ENCODE measurements around the gene CDKN1C.

CDKN1C gene

GRCh38 chr11:2915473-2915872 lies 29.9 kb upstream of the CDKN1C start:
- Histone ChIP-seq H3K4me1 (ENCODE audit: control insufficient read depth, insufficient read depth, low read length) (peaks cover 5% of the 10 kb centered on the region), H3K4me3 (ENCODE audit: insufficient read depth, low read depth, low read length) (no peak overlapping the region), H3K36me3 (ENCODE audit: control insufficient read depth, insufficient read depth, low read length) (no peaks in the 10 kb centered on the region), H3K27ac (ENCODE audit: insufficient read depth, low read depth, low read length, poor library complexity, severe bottlenecking) (no peak overlapping the region), H3K27me3 (ENCODE audit: control insufficient read depth, insufficient read depth, low read length, poor library complexity, severe bottlenecking) (no peaks in the 10 kb centered on the region), H3K9me3 (ENCODE audit: control insufficient read depth, low read length) (no peaks in the 10 kb centered on the region)
- WGBS, 2 experiments, result 87 to 91% methylated on average over 11 of the region's 11 CpGs

GRCh38 chr11:2914455-2915195 lies 29.1 kb upstream of the CDKN1C start:
- H3K27ac ChIP-seq (ENCODE audit: insufficient read depth, low read depth, low read length, poor library complexity, severe bottlenecking), result no peak overlapping the region
- H3K4me1 ChIP-seq (ENCODE audit: control insufficient read depth, insufficient read depth, low read length), result peaks cover 5% of the 10 kb centered on the region
- H3K27me3 ChIP-seq (ENCODE audit: control insufficient read depth, insufficient read depth, low read length, poor library complexity, severe bottlenecking), result peaks cover 3% of the 10 kb centered on the region
- no peaks in the 10 kb centered on the region for H3K9me3 ChIP-seq (ENCODE audit: control insufficient read depth, low read length)
- no peaks in the 10 kb centered on the region for H3K36me3 ChIP-seq (ENCODE audit: control insufficient read depth, insufficient read depth, low read length)
- 90 to 92% methylated on average over 18 of the region's 18 CpGs for WGBS, 2 experiments
- no peak overlapping the region for H3K4me3 ChIP-seq (ENCODE audit: insufficient read depth, low read depth, low read length)

GRCh38 chr11:2913776-2914175 lies 28.2 kb upstream of the CDKN1C start:
- H3K27me3 ChIP-seq (ENCODE audit: control insufficient read depth, insufficient read depth, low read length, poor library complexity, severe bottlenecking), result peaks cover 12% of the 10 kb centered on the region
- WGBS, 2 experiments, result 89 to 90% methylated on average over 9 of the region's 9 CpGs
- no peak overlapping the region for H3K27ac ChIP-seq (ENCODE audit: insufficient read depth, low read depth, low read length, poor library complexity, severe bottlenecking)
- no peaks in the 10 kb centered on the region for H3K9me3 ChIP-seq (ENCODE audit: control insufficient read depth, low read length)
- H3K4me3 ChIP-seq (ENCODE audit: insufficient read depth, low read depth, low read length), result no peak overlapping the region
- no peaks in the 10 kb centered on the region for H3K36me3 ChIP-seq (ENCODE audit: control insufficient read depth, insufficient read depth, low read length)
- peaks cover 5% of the 10 kb centered on the region for H3K4me1 ChIP-seq (ENCODE audit: control insufficient read depth, insufficient read depth, low read length)

- 75% methylated on average over 13 of the region's 13 CpGs for WGBS, 2 experiments
- peaks cover 19% of the 10 kb centered on the region for H3K27me3 ChIP-seq (ENCODE audit: control insufficient read depth, insufficient read depth, low read length, poor library complexity, severe bottlenecking)
- no peak overlapping the region for H3K27ac ChIP-seq (ENCODE audit: insufficient read depth, low read depth, low read length, poor library complexity, severe bottlenecking)
- H3K36me3 ChIP-seq (ENCODE audit: control insufficient read depth, insufficient read depth, low read length), result no peaks in the 10 kb centered on the region
- no peaks in the 10 kb centered on the region for H3K9me3 ChIP-seq (ENCODE audit: control insufficient read depth, low read length)
- H3K4me3 ChIP-seq (ENCODE audit: insufficient read depth, low read depth, low read length), result no peak overlapping the region
- peaks cover 5% of the 10 kb centered on the region for H3K4me1 ChIP-seq (ENCODE audit: control insufficient read depth, insufficient read depth, low read length)
Measured at GRCh38 chr11:2913019-2913431, 27.4 kb upstream of the CDKN1C start.

- Histone ChIP-seq H3K27me3 (ENCODE audit: control insufficient read depth, insufficient read depth, low read length, poor library complexity, severe bottlenecking) (peaks cover 19% of the 10 kb centered on the region), H3K36me3 (ENCODE audit: control insufficient read depth, insufficient read depth, low read length) (no peaks in the 10 kb centered on the region), H3K27ac (ENCODE audit: insufficient read depth, low read depth, low read length, poor library complexity, severe bottlenecking) (no peak overlapping the region), H3K9me3 (ENCODE audit: control insufficient read depth, low read length) (no peaks in the 10 kb centered on the region), H3K4me1 (ENCODE audit: control insufficient read depth, insufficient read depth, low read length) (peaks cover 5% of the 10 kb centered on the region), H3K4me3 (ENCODE audit: insufficient read depth, low read depth, low read length) (no peak overlapping the region)
- WGBS, 2 experiments, result 67 to 73% methylated on average over 5 of the region's 5 CpGs
Measured at GRCh38 chr11:2912498-2912897, 26.9 kb upstream of the CDKN1C start.

GRCh38 chr11:2911785-2912391 lies 26.3 kb upstream of the CDKN1C start:
- H3K4me3 ChIP-seq (ENCODE audit: insufficient read depth, low read depth, low read length), result no peak overlapping the region
- no peaks in the 10 kb centered on the region for H3K36me3 ChIP-seq (ENCODE audit: control insufficient read depth, insufficient read depth, low read length)
- WGBS, 2 experiments, result 89% methylated on average over 12 of the region's 12 CpGs
- peaks cover 5% of the 10 kb centered on the region for H3K4me1 ChIP-seq (ENCODE audit: control insufficient read depth, insufficient read depth, low read length)
- H3K27me3 ChIP-seq (ENCODE audit: control insufficient read depth, insufficient read depth, low read length, poor library complexity, severe bottlenecking), result peaks cover 19% of the 10 kb centered on the region
- no peaks in the 10 kb centered on the region for H3K9me3 ChIP-seq (ENCODE audit: control insufficient read depth, low read length)
- no peak overlapping the region for H3K27ac ChIP-seq (ENCODE audit: insufficient read depth, low read depth, low read length, poor library complexity, severe bottlenecking)

- peaks cover 19% of the 10 kb centered on the region for H3K27me3 ChIP-seq (ENCODE audit: control insufficient read depth, insufficient read depth, low read length, poor library complexity, severe bottlenecking)
- H3K9me3 ChIP-seq (ENCODE audit: control insufficient read depth, low read length), result no peaks in the 10 kb centered on the region
- H3K27ac ChIP-seq (ENCODE audit: insufficient read depth, low read depth, low read length, poor library complexity, severe bottlenecking), result no peak overlapping the region
- no peak overlapping the region for H3K4me3 ChIP-seq (ENCODE audit: insufficient read depth, low read depth, low read length)
- WGBS, 2 experiments, result 90 to 91% methylated on average over 18 of the region's 18 CpGs
- no peaks in the 10 kb centered on the region for H3K36me3 ChIP-seq (ENCODE audit: control insufficient read depth, insufficient read depth, low read length)
- H3K4me1 ChIP-seq (ENCODE audit: control insufficient read depth, insufficient read depth, low read length), result peaks cover 5% of the 10 kb centered on the region
Measured at GRCh38 chr11:2911088-2911784, 25.7 kb upstream of the CDKN1C start.

- peaks cover 5% of the 10 kb centered on the region for H3K4me1 ChIP-seq (ENCODE audit: control insufficient read depth, insufficient read depth, low read length)
- WGBS, 2 experiments, result 91 to 92% methylated on average over 13 of the region's 13 CpGs
- peaks cover 19% of the 10 kb centered on the region for H3K27me3 ChIP-seq (ENCODE audit: control insufficient read depth, insufficient read depth, low read length, poor library complexity, severe bottlenecking)
- H3K27ac ChIP-seq (ENCODE audit: insufficient read depth, low read depth, low read length, poor library complexity, severe bottlenecking), result no peak overlapping the region
- H3K4me3 ChIP-seq (ENCODE audit: insufficient read depth, low read depth, low read length), result no peak overlapping the region
- H3K36me3 ChIP-seq (ENCODE audit: control insufficient read depth, insufficient read depth, low read length), result no peaks in the 10 kb centered on the region
- H3K9me3 ChIP-seq (ENCODE audit: control insufficient read depth, low read length), result no peaks in the 10 kb centered on the region
Measured at GRCh38 chr11:2910401-2910955, 24.9 kb upstream of the CDKN1C start.

- 68 to 73% methylated on average over 78 of the region's 78 CpGs for WGBS, 2 experiments
Measured at GRCh38 chr11:2909133-2909902, 23.7 kb upstream of the CDKN1C start.

More at GRCh38 chr11:2909133-2909902, 23.7 kb upstream of the CDKN1C start:
- peaks cover 19% of the 10 kb centered on the region for H3K27me3 ChIP-seq (ENCODE audit: control insufficient read depth, insufficient read depth, low read length, poor library complexity, severe bottlenecking)
- H3K4me3 ChIP-seq (ENCODE audit: insufficient read depth, low read depth, low read length), result no peak overlapping the region
- H3K36me3 ChIP-seq (ENCODE audit: control insufficient read depth, insufficient read depth, low read length), result no peaks in the 10 kb centered on the region
- no peak overlapping the region for H3K27ac ChIP-seq (ENCODE audit: insufficient read depth, low read depth, low read length, poor library complexity, severe bottlenecking)
- peaks cover 5% of the 10 kb centered on the region for H3K4me1 ChIP-seq (ENCODE audit: control insufficient read depth, insufficient read depth, low read length)
- no peaks in the 10 kb centered on the region for H3K9me3 ChIP-seq (ENCODE audit: control insufficient read depth, low read length)

Data from ectodermal cell (in vitro differentiated cells).